Testis (tissue), 3 donors: ENCODE measurements around the gene GTF3A. TPM values are rescaled to one million over a fixed set of nuclear protein-coding genes. Genes with fewer than 3 reads are reported as not detected.

Source experiments
- DNase-seq: peaks from one replicate; pipeline ENCODE4 v3.0.0-alpha.2; 2019
- H3K27ac ChIP-seq, 2 donors: fragments of 200-600 bp; sonication (generic); one replicate each; pipeline ENCODE4 v1.5.1; 2019
- H3K27me3 ChIP-seq: fragments of 200-600 bp; sonication (generic); one replicate; pipeline ENCODE4 v1.5.1; 2019
- H3K36me3 ChIP-seq: fragments of 200-600 bp; sonication (generic); one replicate; pipeline ENCODE4 v1.5.1; 2017; ENCODE audit warnings: low read depth; ENCODE audit errors: missing control alignments
- H3K4me1 ChIP-seq: fragments of 200-600 bp; sonication (generic); one replicate; pipeline ENCODE4 v1.5.1; 2019
- H3K4me3 ChIP-seq, 2 donors: fragments of 200-600 bp; sonication (generic); one replicate each; pipeline ENCODE4 v1.5.1; 2017 to 2019
- H3K9me3 ChIP-seq: fragments of 200-600 bp; sonication (generic); one replicate; pipeline ENCODE4 v1.5.1; 2017
- POLR2A ChIP-seq: fragments of 450-650 bp; IDR thresholded peaks from one replicate; pipeline ENCODE4 v1.6.1; 2017; ENCODE audit warnings: antibody characterized with exemption, mild to moderate bottlenecking, moderate library complexity
- WGBS, 2 donors: methylation state at CpG; one replicate each; pipeline ENCODE4 v1.1.5; 2018; 5-methylcytosine and 5-hydroxymethylcytosine counted together
- intact Hi-C: fragments of 100-400 bp; cut with DNase I; formaldehyde crosslinking; loops from one replicate; pipeline ENCODE4 v1.15.1; 2023; ENCODE audit warnings: low total_unique reads
- polyA plus RNA-seq: library from polyadenylated mRNA; stranded (reverse); fragments of 350-450 nt; fragmentation: Illumina TruSeq; extraction: RNeasy Lipid Tissue Mini Kit (QIAGEN cat#74804); gene quantifications from one replicate; pipeline ENCODE4 v1.2.3, GENCODE V29; 2014; ENCODE audit warnings: low read depth, low replicate concordance; ENCODE audit not compliant: insufficient read depth
- total RNA-seq, 2 donors: library from RNA; depleted of rRNA; stranded (reverse); fragments of >200 nt; gene quantifications; one replicate each; pipeline ENCODE4 v1.2.3, GENCODE V29; 2016
- TF ChIP-seq, protein P1 (sequence below), 3 experiments: fragments of 450-650 bp in 2 of 3; fragments of 200-600 bp in 1 of 3; sonication (generic) in 1 of 3; IDR thresholded peaks; one replicate each; pipeline ENCODE4 v1.5.1; 2016 to 2019; ENCODE audit warnings: antibody characterized with exemption in 3 of 3, mild to moderate bottlenecking in 2 of 3, moderate library complexity in 1 of 3

Gene GTF3A
- total and polyA plus RNA-seq, 3 donors from 2014 or later = 73.2 to 82.6 (median 75.7) TPM

DNA sequence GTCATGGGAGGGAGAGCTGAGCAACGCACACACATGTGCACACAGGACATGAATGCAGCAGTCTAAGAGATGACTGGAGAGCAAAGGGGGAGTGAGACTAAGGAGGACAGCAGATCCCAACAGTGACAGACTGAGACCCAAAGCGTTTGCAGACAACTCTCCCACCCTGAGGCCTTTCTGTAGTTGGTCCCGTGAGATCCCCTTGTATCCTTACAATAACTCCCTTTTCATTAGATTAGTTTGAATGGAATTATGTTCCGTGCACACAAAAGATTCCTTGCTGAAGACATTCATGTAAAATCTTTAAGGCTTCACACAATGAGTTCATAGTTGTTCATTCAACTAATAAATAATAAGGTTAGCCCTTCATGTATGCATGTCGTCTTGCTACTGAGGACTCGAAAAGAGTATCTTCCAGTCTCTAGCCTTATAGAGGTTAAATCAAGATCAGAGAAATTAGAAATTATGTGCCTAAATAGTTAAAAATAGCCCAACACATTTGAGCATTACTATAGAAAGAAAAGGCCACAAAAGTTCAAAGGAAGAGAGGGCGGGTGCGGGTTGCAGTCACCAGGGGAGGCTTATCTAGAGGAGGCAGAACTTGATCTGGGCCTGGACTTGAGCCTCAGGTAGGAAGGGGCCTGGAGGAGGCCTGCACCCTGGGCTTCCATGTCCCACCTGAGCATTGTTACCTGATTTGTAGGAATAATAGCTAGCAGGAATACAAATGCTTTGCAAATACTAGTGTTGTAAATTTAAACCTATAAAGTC is 3.1 kb upstream of the GTF3A start:
- H3K36me3 ChIP-seq = no peaks in the 10 kb centered on the region
- DNase-seq = no peak
- H3K4me3 ChIP-seq = no peak overlapping the region
- H3K27me3 ChIP-seq = no peaks in the 10 kb centered on the region
- H3K4me1 ChIP-seq = peaks cover 16% of the 10 kb centered on the region
- intact Hi-C loops = no loop called here
- no peak overlapping the region for H3K27ac ChIP-seq
- TF ChIP-seq, protein P1, sequence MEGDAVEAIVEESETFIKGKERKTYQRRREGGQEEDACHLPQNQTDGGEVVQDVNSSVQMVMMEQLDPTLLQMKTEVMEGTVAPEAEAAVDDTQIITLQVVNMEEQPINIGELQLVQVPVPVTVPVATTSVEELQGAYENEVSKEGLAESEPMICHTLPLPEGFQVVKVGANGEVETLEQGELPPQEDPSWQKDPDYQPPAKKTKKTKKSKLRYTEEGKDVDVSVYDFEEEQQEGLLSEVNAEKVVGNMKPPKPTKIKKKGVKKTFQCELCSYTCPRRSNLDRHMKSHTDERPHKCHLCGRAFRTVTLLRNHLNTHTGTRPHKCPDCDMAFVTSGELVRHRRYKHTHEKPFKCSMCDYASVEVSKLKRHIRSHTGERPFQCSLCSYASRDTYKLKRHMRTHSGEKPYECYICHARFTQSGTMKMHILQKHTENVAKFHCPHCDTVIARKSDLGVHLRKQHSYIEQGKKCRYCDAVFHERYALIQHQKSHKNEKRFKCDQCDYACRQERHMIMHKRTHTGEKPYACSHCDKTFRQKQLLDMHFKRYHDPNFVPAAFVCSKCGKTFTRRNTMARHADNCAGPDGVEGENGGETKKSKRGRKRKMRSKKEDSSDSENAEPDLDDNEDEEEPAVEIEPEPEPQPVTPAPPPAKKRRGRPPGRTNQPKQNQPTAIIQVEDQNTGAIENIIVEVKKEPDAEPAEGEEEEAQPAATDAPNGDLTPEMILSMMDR (IDR thresholded peaks at IDR 0.05) = no peak
- TF ChIP-seq POLR2A = no peak
- H3K9me3 ChIP-seq = no peaks in the 10 kb centered on the region
- WGBS, 2 donors = 86 to 89% methylated on average over 8 of the region's 8 CpGs

DNA sequence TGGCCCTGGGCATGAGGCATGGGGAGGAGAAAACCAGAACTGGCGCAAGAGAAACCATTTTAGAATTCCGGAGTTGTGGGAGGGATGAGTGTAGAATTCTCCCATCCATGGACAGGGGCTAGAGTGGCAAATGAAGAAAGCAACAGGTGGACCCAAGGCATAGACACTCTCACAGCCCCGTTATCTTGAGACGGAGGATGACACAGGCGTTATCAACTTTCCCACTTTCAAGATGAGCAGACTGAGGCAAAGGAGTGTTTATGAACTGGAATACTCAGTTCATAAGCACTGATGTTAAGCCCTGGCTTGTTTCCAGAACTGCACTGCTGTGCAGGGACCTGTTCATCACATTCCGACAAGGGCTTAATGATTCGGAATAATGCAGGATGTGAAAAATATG is 1.1 kb upstream of the GTF3A start:
- Histone ChIP-seq H3K4me1 (peaks cover 19% of the 10 kb centered on the region), H3K27ac (no peak overlapping the region)
- 49 to 54% methylated on average over 7 of the region's 7 CpGs for WGBS, 2 donors

DNA sequence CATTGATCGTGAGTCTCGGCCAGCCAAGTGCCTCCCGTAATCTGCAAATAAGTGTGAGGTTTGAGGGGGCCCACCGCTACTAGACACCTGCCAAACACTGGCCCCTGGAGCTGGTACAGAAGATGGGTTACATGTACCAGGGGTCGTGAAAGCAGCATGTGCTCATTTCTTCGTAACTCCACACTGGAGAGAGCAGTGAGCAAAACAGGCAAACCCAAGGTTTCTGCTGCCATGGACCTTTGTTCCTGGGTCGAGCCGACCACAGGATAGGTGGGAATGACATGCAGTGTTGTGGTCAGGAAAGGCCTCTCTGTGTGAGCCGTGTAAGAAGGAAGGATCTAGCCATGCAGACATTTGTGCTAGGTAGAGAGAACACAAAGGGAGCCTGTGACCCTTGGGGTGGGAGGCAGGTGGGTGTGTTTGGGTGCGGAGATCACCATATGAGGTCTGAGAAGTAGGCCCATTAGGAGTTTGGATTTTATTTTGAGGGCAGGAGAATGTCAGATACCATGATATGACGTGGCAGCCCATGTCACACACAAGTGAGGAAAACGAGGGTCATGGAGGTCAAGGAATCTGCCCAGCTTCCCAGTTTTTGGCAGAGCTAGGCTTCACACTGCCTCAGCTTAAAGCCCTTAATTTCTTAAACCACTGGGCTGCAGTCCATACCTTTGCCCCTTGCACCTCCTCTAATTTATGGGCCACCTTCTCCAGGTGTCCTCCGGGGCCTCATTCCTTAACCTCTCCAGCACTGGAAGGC is 919 bp downstream of the GTF3A start:
- Histone ChIP-seq H3K27me3 (no peaks in the 10 kb centered on the region), H3K27ac (peak overlapping the region; percentile 71 to 78), H3K9me3 (no peaks in the 10 kb centered on the region), H3K36me3 (no peaks in the 10 kb centered on the region), H3K4me1 (peaks cover 19% of the 10 kb centered on the region), H3K4me3 (peak overlapping the region; percentile 77 to 90)
- TF ChIP-seq, protein P1 (IDR thresholded peaks at IDR 0.05) = no peak
- TF ChIP-seq POLR2A = no peak
- DNase-seq = no peak
- intact Hi-C loops = no loop called here
- WGBS, 2 donors = 20 to 22% methylated on average over 13 of the region's 13 CpGs

More for the DNA sequence above, 1.1 kb upstream of the GTF3A start:
- Histone ChIP-seq H3K4me3 (no peak overlapping the region), H3K27me3 (no peaks in the 10 kb centered on the region), H3K9me3 (no peaks in the 10 kb centered on the region), H3K36me3 (no peaks in the 10 kb centered on the region)
- intact Hi-C loops = no loop called here
- no peak for DNase-seq
- TF ChIP-seq, protein P1 (IDR thresholded peaks at IDR 0.05) = no peak
- no peak for TF ChIP-seq POLR2A

DNA sequence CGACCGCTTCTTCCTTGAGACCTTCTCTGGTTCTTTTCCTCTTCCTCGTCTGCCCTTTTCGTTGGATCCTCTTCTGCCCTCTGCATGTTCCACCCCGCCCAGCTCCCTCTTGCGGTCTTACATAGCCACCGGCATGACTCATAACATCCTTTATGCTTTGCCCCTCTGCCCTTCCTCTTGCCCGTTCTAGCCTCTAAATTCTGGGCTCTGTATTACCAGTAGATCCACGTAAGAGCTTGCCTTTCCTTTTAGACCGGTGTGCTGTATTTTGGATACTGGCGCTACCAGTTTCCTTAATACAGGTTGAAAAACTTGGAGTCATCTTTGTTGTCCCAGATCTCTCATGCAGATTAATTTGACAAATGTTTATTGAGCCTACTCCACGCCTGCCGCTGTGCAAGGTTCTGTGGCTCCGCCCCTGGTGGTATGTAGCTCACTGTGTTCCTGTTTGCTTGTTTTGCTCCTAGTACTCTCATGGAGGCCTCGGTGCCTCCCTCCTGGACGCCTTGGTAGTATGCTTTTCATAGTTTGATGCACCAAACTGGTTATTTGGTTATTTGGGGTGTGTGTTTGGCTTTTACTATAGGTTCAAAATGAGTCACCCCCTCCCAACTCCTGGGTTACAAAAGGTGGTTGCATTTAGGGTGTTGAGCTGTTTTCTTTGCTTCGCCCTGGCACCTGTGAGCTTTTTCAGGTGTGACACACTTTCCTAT is 1.7 kb downstream of the GTF3A start:
- TF ChIP-seq POLR2A = no peak
- TF ChIP-seq, protein P1 (IDR thresholded peaks at IDR 0.05) = no peak
- DNase-seq = peak; percentile 66
- no peaks in the 10 kb centered on the region for H3K9me3 ChIP-seq
- H3K36me3 ChIP-seq = no peaks in the 10 kb centered on the region
- H3K4me3 ChIP-seq = peak overlapping the region in 1 of 2 donors; percentile 90
- intact Hi-C loops = no loop called here
- peak overlapping the region in 1 of 2 donors; percentile 78 for H3K27ac ChIP-seq
- H3K4me1 ChIP-seq = peaks cover 19% of the 10 kb centered on the region
- H3K27me3 ChIP-seq = no peaks in the 10 kb centered on the region
- 45 to 47% methylated on average over 16 to 17 of the region's 17 CpGs for WGBS, 2 donors
